Putamen (tissue), 1 donor: ENCODE data around the gene TRIM71.
"Not testable (repeated sequence)": the region's sequence is repeated elsewhere in the genome, so short reads cannot be mapped to it uniquely, and the experiment has no call there.

ENCODE experiments used
- DNase-seq: peaks from one replicate; pipeline ENCODE4 v3.0.0-alpha.2; 2016; ENCODE audit warnings: low spot score

TRIM71 gene

DNA sequence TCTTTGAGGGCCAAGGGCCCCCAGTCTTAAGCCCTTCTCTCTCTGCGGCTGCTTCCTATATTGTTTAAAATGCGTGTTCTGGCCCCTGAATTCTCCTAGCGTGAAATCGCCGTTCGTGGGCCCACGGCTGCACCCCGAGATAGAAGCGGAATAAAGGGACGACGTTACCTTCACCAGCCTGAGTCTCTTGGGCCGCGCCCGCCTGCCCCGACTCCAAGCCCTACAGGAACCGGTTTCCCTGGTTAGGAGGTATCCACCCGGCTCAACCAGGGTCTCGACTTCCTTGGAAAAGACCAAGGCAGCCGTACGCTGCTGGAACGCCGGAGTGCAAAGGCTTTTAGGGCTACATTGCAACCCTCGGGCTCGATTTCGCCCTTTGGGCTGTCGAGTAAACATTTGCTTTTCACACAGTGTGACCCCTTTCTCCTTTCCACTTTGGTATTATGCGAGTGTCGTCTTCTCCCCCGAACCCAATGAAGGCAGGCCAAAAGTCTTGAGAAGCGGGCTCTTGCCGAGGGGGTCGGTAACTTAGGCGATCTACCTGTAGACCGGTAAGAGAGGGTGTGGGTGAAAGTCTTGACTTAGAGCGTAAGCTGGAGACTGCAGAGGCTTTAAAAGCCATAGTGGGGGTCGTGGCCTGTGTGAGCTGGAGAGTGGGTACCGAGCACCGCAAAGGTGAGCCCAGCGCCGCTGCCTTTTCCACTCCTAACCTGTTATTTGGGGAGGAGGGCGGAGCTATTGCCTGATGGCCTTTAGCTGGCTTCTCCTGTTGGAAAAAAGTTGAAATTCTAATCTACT, 2.0 kb downstream of the TRIM71 start:
- no peak for DNase-seq

DNA sequence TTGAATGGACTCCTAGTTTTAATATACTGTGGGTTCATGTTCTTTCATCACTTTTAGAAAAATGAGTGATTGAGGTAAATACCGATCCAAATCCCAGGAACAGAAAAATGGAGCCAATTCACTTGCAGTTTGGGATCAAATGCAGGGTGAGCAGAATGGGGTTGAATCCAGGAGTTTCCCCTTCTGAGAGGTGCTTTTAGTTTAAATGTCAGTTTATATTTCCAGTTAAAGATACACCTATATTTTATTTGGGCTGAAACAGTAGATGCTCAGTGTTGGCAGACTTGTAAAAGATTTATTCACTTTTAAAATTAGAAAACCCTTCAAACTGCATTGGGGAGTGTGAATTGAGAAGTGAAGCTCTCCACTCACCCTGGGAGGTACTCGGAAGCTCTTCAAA, 2.6 kb downstream of the TRIM71 start:
- no peak for DNase-seq

DNA sequence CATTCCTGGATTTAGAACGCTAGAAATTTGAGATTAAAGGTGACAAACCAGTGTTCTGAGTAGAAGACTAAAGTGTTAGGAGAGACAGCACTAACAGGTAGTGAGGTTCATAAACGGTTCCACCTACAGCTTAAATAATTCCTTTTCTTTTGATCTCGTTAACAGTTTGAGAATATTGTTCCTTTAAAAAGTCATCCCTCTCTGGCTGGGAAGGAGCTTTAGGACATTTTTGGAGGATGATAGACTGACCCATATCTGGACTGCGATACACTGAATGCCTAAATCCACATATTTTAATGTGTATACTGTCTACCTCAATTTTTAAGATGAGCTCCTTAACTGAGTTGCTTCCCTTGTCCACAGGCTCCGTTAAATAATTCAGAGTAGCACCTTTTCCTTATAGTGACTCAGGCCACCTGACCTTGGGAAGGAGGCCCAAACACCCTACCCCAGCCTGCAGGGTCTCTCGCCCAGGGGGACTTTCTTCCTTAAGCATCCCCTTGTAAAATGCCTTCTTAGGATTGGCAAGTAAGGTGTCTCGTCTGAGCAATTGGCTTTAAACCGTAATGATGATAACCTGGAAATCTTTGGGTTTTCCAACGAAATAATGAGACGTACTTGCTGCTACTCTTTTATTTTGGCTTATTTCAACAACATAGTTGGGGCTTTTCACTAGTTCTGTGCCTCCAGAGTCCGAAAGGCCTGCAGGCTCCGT, 3.3 kb downstream of the TRIM71 start:
- no peak for DNase-seq

DNA sequence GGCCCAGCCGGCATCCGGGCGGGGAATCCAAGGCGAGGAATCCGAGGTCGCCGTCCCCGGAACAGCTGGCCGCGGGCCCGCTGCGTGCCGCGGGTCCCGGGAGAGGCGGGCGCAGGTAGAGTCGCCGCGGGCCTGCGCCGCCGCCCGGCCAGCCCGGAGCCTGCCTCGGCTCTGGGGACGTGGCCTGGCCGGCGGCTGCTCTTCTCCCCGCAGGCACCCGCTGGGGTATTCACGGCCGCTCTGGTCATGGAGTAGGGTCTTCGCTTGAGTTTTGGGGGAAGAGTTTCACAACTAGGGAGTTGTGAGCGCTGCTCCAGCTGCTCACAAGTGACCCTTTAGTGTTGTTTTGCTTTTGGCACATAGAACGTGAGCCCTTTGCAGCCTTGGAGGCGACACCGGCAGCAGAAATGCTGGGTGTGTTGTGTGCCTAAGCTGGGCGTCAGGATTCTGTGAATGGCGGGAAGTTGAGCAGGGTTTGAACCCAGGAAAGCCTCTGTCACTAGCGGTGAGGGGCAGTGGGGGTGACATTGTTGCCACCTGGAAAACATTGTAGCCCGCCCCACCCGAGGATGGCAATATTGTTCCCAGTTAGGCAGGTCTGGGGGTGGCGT, 4.0 kb downstream of the TRIM71 start:
- no peak for DNase-seq

DNA sequence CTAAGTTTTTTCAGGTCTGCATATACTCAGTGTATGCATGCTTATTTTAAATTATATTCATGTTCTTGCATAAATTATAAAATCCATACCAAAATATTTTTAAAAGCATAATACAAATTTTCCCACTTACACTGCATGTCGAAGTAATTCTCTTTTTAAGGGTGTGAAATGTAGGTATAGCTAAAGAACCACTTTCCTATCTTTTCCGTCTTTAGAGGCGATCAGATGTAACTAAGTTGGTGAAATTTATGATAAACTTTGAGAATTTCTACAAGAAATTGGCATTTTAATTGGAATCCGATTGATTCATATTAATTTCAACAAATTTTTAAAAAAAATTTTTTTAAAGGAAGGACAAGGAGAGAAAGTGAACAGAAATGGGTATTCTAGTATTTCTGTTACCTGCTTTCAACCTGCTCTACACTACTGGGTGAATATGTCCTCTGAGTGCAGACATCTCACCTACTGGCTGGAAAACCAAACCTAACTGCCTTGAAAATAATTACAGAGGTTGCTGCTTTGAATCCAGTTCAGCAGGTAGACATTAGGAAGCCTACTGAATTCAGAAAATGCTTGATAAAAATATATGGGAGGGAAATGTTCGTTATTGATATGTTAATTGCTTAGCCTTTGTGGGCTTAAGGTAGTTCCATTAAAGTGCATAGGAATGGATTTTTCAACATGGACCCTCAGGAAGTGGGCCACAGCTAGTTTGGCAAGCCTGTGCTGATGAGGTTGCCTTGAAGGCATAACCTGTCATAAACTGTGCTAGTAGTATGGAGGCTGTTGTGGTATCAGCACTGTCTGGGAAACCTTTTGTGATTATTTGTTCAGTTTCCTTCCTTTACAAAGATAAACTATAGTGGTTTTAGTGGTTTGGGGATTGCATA, 5.1 kb downstream of the TRIM71 start:
- DNase-seq, result no peak

DNA sequence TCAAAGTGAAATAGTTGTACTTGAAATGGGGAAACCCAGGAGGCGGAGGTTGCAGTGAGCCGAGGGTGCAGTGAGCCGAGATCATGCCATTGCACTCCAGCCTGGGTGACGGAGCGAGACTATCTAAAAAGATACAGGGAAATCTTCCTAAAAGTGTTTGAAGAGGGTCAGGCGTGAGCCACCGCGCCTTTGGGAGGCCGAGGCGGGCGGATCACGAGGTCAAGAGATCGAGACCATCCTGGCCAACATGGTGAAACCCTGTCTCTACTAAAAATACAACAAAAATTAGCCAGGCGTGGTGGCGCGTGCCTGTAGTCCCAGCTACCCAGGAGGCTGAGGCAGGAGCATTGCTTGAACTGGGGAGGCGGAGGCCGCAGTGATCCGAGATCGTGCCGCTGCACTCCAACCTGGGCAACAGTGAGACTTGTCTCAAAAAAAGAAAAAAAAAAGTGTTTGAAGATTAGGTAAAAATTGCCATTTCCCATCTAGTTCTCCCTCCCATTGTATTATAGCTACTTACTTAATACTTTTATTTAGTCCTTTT, 5.9 kb downstream of the TRIM71 start:
- DNase-seq, result not testable (repeated sequence)

DNA sequence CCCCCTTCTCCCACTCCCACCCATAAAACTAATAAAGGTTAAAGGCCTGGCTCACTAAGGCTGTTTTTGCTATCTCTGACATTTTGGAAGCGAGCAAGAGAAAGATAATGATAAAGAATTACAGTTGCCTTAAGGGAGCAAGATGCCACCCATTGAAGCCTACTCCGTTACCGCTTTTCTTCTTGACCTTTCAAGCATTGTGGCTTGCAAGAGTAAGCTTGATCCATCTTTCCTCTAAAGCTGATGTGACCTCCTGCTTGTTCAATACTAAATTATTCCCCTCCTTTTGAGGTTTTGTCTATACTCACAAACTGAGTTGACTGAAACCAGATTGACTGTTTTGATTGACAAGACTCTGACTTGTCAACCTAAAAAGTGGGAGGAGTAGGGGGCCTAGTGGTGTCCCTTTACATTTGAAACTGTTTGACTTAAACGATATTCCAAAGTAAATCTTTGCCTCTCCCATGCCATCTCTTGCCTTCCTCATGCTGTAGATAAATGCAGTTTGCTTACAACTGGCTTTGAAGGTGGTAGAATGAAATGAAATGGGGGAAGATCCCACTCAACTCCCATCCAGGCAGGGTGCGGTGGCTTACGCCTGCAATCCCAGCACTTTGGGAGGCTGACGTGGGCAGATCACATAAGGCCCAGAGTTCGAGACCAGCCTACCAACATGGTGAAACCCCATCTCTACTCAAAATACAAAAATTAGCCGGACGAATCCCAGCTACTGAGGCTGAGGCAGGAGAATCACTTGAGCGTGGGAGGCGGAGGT, 8.0 kb downstream of the TRIM71 start:
- no peak for DNase-seq

DNA sequence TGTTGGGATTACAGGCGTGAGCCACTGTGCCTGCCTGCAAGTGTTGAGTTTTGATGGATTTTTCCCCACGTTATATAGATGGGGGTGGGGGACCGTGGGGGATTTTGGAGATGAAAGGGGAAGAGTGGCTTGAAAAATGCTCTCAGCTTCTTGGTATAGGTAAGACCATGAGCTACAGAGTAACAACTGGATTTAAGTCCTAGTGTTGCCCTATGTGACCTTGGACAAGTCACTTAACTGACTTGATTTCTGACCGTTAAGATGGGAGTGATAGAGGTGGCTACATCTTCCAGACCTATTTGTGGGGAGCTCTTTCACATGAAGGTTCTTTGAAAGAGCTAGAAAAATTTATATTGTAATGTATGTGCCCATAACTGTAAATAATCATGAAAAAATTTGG, 13.3 kb downstream of the TRIM71 start:
- DNase-seq, result no peak

- no peak for DNase-seq
These were observed 14.0 kb downstream of the TRIM71 start for GRCh38 chr3:32831791-32832190.

GRCh38 chr3:32832193-32832592, 14.4 kb downstream of the TRIM71 start:
- no peak for DNase-seq

DNA sequence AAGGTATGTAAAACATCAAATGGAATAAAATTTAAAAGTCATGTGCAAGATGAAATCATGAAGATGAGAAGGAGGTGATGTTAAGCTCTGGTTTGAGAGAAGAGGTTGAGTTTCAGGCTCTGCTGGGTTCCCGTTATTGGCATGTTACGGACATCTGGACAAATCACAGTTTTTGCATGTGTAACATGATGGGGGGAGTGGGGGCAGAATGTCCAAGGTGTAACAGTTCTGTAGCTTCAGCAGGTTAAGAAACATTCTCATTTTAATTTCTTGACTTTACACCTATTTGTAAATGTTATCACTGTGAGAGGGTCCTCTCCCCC, 17.2 kb downstream of the TRIM71 start:
- no peak for DNase-seq

DNA sequence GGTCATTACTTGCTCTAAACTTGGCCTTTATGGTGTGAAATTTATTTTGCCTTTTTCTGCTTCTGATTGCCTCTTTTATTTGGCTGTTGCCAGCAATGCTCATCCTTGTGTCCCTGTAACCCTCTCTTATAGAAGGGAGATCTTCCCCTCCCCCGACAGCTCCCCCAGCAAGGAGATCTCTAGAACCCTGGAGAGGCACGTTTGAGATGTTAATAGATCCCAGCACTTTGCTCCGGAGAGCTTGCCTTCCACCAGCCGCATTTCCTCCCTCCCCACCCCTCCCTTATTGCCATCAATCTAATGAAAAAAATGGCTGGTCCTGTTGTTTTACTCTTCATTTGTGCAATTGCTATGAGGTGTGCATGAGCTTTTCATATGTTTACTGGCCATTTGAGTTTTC, 18.2 kb downstream of the TRIM71 start:
- DNase-seq, result no peak

DNA sequence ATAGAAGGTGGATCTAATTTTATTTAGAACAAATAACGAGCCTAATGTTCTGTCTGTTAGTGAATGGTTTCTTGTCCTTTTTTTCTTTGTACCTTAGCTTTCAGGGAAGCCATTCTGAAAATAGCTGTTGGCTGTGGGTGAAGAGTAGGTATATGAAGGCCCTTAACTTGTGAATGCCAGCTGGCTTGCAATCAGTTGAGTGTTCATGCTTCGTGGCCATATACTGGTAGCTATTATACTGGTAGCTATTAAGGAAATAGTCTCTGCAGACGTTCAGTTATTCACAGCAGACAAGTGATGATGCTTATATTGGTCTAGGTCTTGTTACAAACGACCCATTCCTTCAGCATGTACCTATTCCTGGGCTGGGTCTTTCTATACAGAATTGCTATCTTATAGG, 18.8 kb downstream of the TRIM71 start:
- no peak for DNase-seq

- no peak for DNase-seq
These were observed 19.6 kb downstream of the TRIM71 start for GRCh38 chr3:32837366-32837765.

- DNase-seq, result no peak
These were observed 20.0 kb downstream of the TRIM71 start for GRCh38 chr3:32837789-32838188.

DNA sequence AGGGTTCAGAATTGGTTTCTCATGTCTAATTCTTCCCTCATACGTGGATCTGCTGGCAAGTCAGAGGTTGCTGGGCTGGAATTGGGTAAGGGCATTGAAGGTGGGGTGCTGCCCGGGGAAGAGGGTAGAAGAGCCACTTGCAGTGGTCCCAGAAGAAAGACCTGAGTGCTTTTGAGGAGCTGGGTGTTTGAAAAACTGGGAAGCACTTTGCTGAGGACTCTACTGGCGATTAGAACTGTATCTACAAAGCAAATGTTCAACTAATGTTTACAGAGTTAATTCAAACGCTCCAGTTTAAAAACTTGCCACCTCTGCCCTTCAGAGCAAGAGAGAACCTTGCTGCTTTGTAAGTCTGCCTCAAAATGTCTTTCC, 21.9 kb downstream of the TRIM71 start:
- no peak for DNase-seq

DNA sequence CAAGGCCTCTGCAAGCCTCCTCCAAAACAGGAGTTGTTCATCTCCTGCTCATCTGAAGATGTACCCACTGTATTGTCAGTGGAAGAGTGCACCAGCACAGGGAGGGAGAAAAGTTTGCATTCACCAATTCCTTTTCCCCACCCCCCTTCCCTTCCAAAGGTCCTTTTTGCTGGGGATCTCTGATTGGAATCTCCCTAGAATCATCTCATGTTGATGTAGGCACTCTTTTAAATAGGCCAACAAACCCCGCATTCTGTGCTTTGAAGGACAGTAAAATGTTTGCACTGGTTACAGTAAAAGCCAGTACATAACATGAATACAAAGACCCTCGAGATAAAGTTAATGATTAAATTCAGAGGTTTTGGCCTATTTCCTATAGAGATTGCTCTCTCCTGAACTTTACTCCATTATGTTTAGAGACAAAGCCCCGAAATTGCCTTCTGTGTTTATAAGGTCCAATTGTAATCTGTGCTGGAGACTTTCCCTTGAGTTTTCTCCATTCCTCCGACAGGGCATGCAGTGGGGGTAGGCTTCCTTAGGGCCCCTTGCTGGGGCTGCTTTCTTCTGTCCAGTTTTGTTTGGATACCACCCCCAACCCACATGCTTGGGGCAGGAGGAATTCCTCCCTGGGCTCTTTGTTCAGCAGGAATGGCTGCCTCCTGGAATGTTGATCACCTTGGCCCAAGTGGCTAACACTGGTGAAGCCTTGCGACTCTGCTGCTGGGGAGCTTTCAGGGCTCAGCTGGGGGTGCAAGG, 22.5 kb downstream of the TRIM71 start:
- DNase-seq, result no peak

GRCh38 chr3:32841341-32841740, 23.5 kb downstream of the TRIM71 start:
- no peak for DNase-seq

GRCh38 chr3:32841867-32842470, 24.2 kb downstream of the TRIM71 start:
- no peak for DNase-seq

DNA sequence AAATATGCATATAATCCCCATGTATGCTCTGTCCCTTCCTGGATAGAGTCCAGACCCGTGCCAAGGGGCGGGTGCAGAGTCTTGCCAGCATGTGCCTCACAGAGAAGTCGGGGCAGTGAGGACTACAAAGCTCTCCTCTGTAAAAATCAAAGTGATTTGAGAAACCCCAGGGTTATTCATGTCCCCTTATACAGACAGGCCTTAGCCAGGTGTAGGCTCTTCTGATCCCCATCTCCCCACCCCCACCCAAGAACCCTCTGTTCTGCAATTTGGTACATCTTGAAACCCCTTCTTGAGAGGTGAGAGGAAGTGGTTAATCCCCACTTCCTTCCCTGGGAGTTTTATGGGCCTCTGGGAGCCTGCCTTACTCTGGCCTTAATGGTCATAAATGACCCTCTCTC, 24.7 kb downstream of the TRIM71 start:
- no peak for DNase-seq
